OCI-LY7 (cell line): ENCODE data around the gene SPOP.

Experiments used
- CTCF ChIP-seq: fragments of 200-600 bp; sonication (generic); conservative IDR thresholded peaks from 2 replicates; pipeline ENCODE4 v1.5.1; 2014; ENCODE audit warnings: mild to moderate bottlenecking, antibody characterized with exemption, low read length, moderate library complexity, mixed read lengths
- EZH2phosphoT487 ChIP-seq: fragments of 200-600 bp; sonication (generic); IDR thresholded peaks from 2 replicates; pipeline ENCODE4 v1.6.1; 2018; ENCODE audit warnings: low read depth, borderline replicate concordance, mild to moderate bottlenecking, mixed run types, antibody characterized with exemption, low read length, moderate library complexity, mixed read lengths

DNA sequence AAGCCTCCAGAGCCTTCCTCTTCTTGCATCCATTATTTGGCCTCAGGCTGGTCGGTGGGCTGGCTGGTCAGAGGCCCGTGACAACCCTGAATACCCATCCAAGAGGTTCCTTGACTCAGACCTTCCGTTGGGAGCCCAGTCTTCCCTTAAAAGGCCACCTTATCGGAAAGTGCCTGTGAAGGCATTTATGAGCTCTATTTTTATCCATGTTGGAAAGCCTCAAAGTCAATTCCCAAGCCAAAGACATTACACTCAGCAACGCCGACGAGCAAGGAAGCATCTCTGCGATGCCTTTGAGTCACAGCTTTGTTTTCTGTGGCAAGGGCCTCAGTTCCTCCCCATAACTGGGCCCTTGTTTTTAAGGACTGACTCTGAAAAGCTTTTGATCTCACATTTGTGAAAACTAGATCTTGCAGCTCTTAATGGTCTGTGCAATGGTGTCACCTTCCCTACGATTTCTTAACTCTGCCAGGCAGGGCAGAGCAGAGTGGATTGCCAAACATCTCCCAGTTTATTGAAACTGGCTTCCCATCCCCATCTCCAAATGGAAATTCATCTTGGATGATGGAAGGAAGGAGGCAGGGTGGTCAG lies 13.3 kb upstream of the SPOP start:
- TF ChIP-seq CTCF: no peak
- TF ChIP-seq EZH2phosphoT487: no peak
